Adrenal gland (tissue), 12 donors: ENCODE results near the gene MLLT3. TPM values are rescaled to one million over a fixed set of nuclear protein-coding genes. Genes with fewer than 3 reads are reported as not detected.

Source experiments
- DNase-seq, 7 donors: peaks; one replicate each; pipeline ENCODE4 v3.0.0-alpha.2; 2019 to 2020
- H3K27ac ChIP-seq, 5 donors: fragments of 200-600 bp; sonication (generic) in 4 of 5; 1 replicate in 3 of 5; 2 replicates in 2 of 5; pipeline versions ENCODE4 v1.5.1 to v1.8.0; 2016 to 2020; ENCODE audit warnings: mild to moderate bottlenecking in 1 of 5
- H3K27me3 ChIP-seq: fragments of 200-600 bp; 2 replicates; pipeline ENCODE4 v1.8.0; 2021
- H3K36me3 ChIP-seq, 2 donors: fragments of 200-600 bp; replicated peaks in 1 of 2; 1 replicate in 1 of 2; 2 replicates in 1 of 2; pipeline versions ENCODE4 v1.5.1 to v1.8.0; 2018 to 2022
- H3K4me1 ChIP-seq, 2 donors: fragments of 200-600 bp; replicated peaks in 1 of 2; 1 replicate in 1 of 2; 2 replicates in 1 of 2; pipeline versions ENCODE4 v1.5.1 to v1.8.0; 2018 to 2021
- H3K4me3 ChIP-seq, 4 donors: fragments of 200-600 bp; sonication (generic) in 3 of 4; one replicate each; pipeline ENCODE4 v1.5.1; 2016 to 2018
- H3K9me3 ChIP-seq, 3 donors: fragments of 200-600 bp; sonication (generic) in 1 of 3; replicated peaks in 1 of 3; 1 replicate in 2 of 3; 2 replicates in 1 of 3; pipeline versions ENCODE4 v1.5.1 to v1.8.0; 2016 to 2021
- POLR2A ChIP-seq, 2 donors: fragments of 450-650 bp; IDR thresholded peaks; one replicate each; pipeline ENCODE4 v1.6.1; 2017; ENCODE audit warnings: antibody characterized with exemption in 2 of 2, mild to moderate bottlenecking in 2 of 2, moderate library complexity in 1 of 2
- WGBS, 4 donors: extraction: QIAGEN DNeasy Blood & Tissue Kit in 2 of 4; methylation state at CpG; one replicate each; pipeline versions ENCODE4 v1.1.5 to v1.1.7; 2013 to 2017; 5-methylcytosine and 5-hydroxymethylcytosine counted together
- intact Hi-C, 2 donors: fragments of 100-400 bp; cut with DNase I; formaldehyde crosslinking; loops; one replicate each; pipeline versions ENCODE4 v1.14.1 to v1.15.0; 2022 to 2023
- polyA plus RNA-seq, 3 donors: library from polyadenylated mRNA; stranded (reverse); fragments of 200-250 nt in 2 of 3; fragments of 350-450 nt in 1 of 3; fragmentation: Illumina TruSeq in 1 of 3; extraction: RNeasy Lipid Tissue Mini Kit (QIAGEN cat#74804) in 1 of 3; gene quantifications; one replicate each; pipeline ENCODE4 v1.2.3, GENCODE V29; 2013 to 2014
- total RNA-seq, 9 donors: library from RNA; depleted of rRNA in 4 of 9; stranded (reverse); fragments of >200 nt in 4 of 9; fragments of 120-200 nt in 1 of 9; fragmentation: NEBNext Ultra II Directional in 1 of 9; extraction: Animal tissue kit (Norgen Biotek cat#: 25700) in 1 of 9; gene quantifications; one replicate each; pipeline versions ENCODE4 v1.1.0 to v1.2.4, GENCODE V29; 2013 to 2023
- TF ChIP-seq, protein P1 (sequence below), 6 experiments: fragments of 450-650 bp in 4 of 6; fragments of 200-600 bp in 2 of 6; sonication (generic) in 1 of 6; IDR thresholded peaks; 1 replicate in 5 of 6; 2 replicates in 1 of 6; pipeline versions ENCODE4 v1.5.1 to v1.8.0; 2016 to 2021; ENCODE audit warnings: antibody characterized with exemption in 6 of 6, mild to moderate bottlenecking in 2 of 6, moderate library complexity in 1 of 6
- donor health status: healthy with polysubstance abuse.
- donor health status: Bipolar disorder and iron deficiency.
- donor health status: DM: yes; HTN: yes; CAD: no.
- donor health status: DM: no; HTN: no; CAD: no.
- donor health status: DM: no; HTN: no; CAD: no.
- donor health status: DM: yes; HTN: yes; CAD: no.

The MLLT3 gene
- total and polyA plus RNA-seq, 12 donors = 11.0 to 37.7 (median 17.9) TPM

- Histone ChIP-seq H3K27me3 (no peaks in the 10 kb centered on the region), H3K4me3 (no peak overlapping the region), H3K27ac (no peak overlapping the region), H3K4me1 (peaks cover 3 to 21% of the 10 kb centered on the region in 2 donors), H3K9me3 (no peaks in the 10 kb centered on the region), H3K36me3 (no peaks in the 10 kb centered on the region)
- no peak for TF ChIP-seq POLR2A (IDR thresholded peaks at IDR 0.05)
- TF ChIP-seq, protein P1, sequence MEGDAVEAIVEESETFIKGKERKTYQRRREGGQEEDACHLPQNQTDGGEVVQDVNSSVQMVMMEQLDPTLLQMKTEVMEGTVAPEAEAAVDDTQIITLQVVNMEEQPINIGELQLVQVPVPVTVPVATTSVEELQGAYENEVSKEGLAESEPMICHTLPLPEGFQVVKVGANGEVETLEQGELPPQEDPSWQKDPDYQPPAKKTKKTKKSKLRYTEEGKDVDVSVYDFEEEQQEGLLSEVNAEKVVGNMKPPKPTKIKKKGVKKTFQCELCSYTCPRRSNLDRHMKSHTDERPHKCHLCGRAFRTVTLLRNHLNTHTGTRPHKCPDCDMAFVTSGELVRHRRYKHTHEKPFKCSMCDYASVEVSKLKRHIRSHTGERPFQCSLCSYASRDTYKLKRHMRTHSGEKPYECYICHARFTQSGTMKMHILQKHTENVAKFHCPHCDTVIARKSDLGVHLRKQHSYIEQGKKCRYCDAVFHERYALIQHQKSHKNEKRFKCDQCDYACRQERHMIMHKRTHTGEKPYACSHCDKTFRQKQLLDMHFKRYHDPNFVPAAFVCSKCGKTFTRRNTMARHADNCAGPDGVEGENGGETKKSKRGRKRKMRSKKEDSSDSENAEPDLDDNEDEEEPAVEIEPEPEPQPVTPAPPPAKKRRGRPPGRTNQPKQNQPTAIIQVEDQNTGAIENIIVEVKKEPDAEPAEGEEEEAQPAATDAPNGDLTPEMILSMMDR (IDR thresholded peaks at IDR 0.05) = no peak
- WGBS, 4 donors = 91 to 97% (median 94%) methylated on average over 5 of the region's 5 CpGs
- intact Hi-C loops = loop anchor here in 1 of 2 donors (10.0 kb wide), 2 partner anchors 427 to 593 kb away; no protein-coding TSS in a partner anchor
- DNase-seq = no peak
Observed at GRCh38 chr9:20351715-20352114, 270.6 kb downstream of the MLLT3 start.

GRCh38 chr9:20349568-20349967 lies 272.7 kb downstream of the MLLT3 start:
- TF ChIP-seq POLR2A (IDR thresholded peaks at IDR 0.05) = no peak
- TF ChIP-seq, protein P1 (IDR thresholded peaks at IDR 0.05) = no peak
- H3K4me3 ChIP-seq = no peak overlapping the region
- H3K27me3 ChIP-seq = no peaks in the 10 kb centered on the region
- no peaks in the 10 kb centered on the region for H3K36me3 ChIP-seq
- H3K27ac ChIP-seq = no peak overlapping the region
- DNase-seq = no peak
- no peaks in the 10 kb centered on the region for H3K9me3 ChIP-seq
- peaks cover 0 to under 1% of the 10 kb centered on the region in 2 donors for H3K4me1 ChIP-seq
- 86 to 94% (median 90%) methylated on average over 6 of the region's 6 CpGs for WGBS, 4 donors
- intact Hi-C loops = no loop called here

DNA sequence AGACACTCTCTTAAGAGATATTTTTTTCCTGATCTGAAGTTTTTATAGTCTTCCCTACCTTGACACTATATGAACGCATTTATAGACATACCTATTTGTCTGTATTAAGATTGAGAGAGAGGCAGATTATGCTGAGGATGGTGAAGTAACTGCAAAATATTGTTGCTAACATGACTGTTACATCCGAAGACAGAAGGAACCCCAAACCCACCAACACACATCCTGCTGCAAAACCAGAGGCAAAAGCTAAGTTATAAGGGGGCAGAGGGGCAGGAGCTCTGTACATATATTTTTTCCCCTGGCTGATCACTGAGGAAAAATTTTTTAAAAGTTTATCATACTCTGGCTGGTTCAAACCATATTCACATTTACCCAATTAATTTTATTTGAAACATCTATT lies 279.0 kb downstream of the MLLT3 start:
- no peak for DNase-seq
- no peak overlapping the region for H3K27ac ChIP-seq
- H3K27me3 ChIP-seq = no peaks in the 10 kb centered on the region
- intact Hi-C loops = no loop called here
- no peaks in the 10 kb centered on the region for H3K36me3 ChIP-seq
- H3K9me3 ChIP-seq = no peaks in the 10 kb centered on the region
- no peak overlapping the region for H3K4me3 ChIP-seq
- WGBS, 4 donors = 76 to 92% (median 85%) methylated on average over 2 of the region's 2 CpGs
- TF ChIP-seq POLR2A (IDR thresholded peaks at IDR 0.05) = no peak
- TF ChIP-seq, protein P1 (IDR thresholded peaks at IDR 0.05) = no peak
- H3K4me1 ChIP-seq = no peaks in the 10 kb centered on the region

DNA sequence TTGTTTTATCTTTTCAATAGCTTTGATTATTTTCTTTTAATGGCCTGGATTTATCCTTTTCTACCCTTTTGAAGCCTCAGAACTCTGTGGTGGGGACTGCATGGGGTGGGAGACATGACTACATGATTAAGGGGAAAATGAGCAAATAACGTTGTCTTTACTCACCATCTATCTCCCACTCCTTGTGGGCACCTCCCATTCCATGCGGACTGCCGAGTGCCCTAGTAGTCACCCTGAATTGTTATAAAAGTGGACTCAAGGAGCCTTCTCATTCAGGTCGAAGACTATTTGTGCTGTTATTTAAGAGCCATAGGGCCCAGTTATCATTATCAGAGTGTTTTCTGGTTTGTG lies 281.8 kb downstream of the MLLT3 start:
- Histone ChIP-seq H3K4me3 (no peak overlapping the region), H3K9me3 (no peaks in the 10 kb centered on the region), H3K4me1 (no peaks in the 10 kb centered on the region), H3K27me3 (no peaks in the 10 kb centered on the region), H3K27ac (no peak overlapping the region), H3K36me3 (no peaks in the 10 kb centered on the region)
- DNase-seq = no peak
- WGBS, 4 donors = 52 to 66% (median 59%) methylated on average over 4 of the region's 4 CpGs
- intact Hi-C loops = no loop called here
- no peak for TF ChIP-seq POLR2A (IDR thresholded peaks at IDR 0.05)
- TF ChIP-seq, protein P1 (IDR thresholded peaks at IDR 0.05) = no peak
